ENCODE results near the gene SHISA4. TPM values are rescaled to one million over a fixed set of nuclear protein-coding genes. Genes with fewer than 3 reads are reported as not detected.

Gene SHISA4
- total and polyA plus RNA-seq, 2 of the 8 experiments (the other 6 are each of a cell fraction or from before 2014, with no cell fraction given) = 7.8 to 28.9 TPM

DNA sequence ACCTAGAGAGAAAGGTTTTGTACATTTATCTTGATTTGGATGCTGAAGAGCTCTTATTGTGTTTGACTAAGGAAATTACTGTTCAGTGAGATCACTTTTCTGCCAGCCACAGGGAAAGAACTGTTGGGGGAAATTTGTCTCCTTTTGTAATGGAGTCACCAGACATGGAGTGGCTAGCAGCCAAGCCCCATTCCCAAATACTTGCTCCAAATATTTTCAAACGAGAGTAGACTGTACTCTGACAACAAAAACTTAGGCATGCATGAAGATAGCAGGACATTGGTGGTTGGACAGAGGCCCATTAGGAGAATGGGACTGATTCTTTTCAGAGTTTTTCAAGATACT is 38.7 kb upstream of the SHISA4 start (continued):
- TF ChIP-seq KDM4A (IDR thresholded peaks at IDR 0.05; ENCODE audit: low read depth, low read length, severe bottlenecking) (no peak), EP300 (IDR thresholded peaks at IDR 0.05; ENCODE audit: borderline replicate concordance in 1 of 2, low read depth in 2 of 2, low read length in 2 of 2) (no peak), SP2 (IDR thresholded peaks at IDR 0.05; ENCODE audit: low read length) (no peak), ASH2L (IDR thresholded peaks at IDR 0.05; ENCODE audit: low read length) (no peak)
- TF ChIP-seq, protein P1, sequence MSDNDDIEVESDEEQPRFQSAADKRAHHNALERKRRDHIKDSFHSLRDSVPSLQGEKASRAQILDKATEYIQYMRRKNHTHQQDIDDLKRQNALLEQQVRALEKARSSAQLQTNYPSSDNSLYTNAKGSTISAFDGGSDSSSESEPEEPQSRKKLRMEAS (IDR thresholded peaks at IDR 0.05) = no peak
- TF ChIP-seq, protein P2, sequence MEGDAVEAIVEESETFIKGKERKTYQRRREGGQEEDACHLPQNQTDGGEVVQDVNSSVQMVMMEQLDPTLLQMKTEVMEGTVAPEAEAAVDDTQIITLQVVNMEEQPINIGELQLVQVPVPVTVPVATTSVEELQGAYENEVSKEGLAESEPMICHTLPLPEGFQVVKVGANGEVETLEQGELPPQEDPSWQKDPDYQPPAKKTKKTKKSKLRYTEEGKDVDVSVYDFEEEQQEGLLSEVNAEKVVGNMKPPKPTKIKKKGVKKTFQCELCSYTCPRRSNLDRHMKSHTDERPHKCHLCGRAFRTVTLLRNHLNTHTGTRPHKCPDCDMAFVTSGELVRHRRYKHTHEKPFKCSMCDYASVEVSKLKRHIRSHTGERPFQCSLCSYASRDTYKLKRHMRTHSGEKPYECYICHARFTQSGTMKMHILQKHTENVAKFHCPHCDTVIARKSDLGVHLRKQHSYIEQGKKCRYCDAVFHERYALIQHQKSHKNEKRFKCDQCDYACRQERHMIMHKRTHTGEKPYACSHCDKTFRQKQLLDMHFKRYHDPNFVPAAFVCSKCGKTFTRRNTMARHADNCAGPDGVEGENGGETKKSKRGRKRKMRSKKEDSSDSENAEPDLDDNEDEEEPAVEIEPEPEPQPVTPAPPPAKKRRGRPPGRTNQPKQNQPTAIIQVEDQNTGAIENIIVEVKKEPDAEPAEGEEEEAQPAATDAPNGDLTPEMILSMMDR (IDR thresholded peaks at IDR 0.05; ENCODE audit: control extremely low read depth in 1 of 3, insufficient read depth in 1 of 3, low read depth in 1 of 3, low read length in 3 of 3) = no peak
- TF ChIP-seq, protein P3, sequence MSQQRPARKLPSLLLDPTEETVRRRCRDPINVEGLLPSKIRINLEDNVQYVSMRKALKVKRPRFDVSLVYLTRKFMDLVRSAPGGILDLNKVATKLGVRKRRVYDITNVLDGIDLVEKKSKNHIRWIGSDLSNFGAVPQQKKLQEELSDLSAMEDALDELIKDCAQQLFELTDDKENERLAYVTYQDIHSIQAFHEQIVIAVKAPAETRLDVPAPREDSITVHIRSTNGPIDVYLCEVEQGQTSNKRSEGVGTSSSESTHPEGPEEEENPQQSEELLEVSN (IDR thresholded peaks at IDR 0.05) = no peak

Measured in H1 (cell line).